PFSK-1 (cell line): ENCODE measurements around the gene SSUH2.

Source experiments
- FOXP2 ChIP-seq: optimal IDR thresholded peaks from 2 replicates; pipeline ENCODE3; 2011; ENCODE audit warnings: borderline replicate concordance, control low read depth, inconsistent platforms; ENCODE audit not compliant: insufficient read depth; ENCODE audit errors: extremely low read length, extremely low read depth
- POLR2AphosphoS5 ChIP-seq: IDR thresholded peaks from 2 replicates; pipeline ENCODE4 v1.6.1; 2012; ENCODE audit warnings: low read depth, mild to moderate bottlenecking, control low read depth, low read length, moderate library complexity
- SIN3A ChIP-seq: IDR thresholded peaks from 2 replicates; pipeline ENCODE4 v1.6.1; 2012; ENCODE audit warnings: mild to moderate bottlenecking, low read length, moderate library complexity, borderline replicate concordance; ENCODE audit not compliant: insufficient read depth
- TAF1 ChIP-seq: IDR thresholded peaks from 2 replicates; pipeline ENCODE4 v1.6.1; 2012; ENCODE audit warnings: low read length, control low read depth, borderline replicate concordance; ENCODE audit not compliant: insufficient read depth
- TF ChIP-seq, protein P1 (sequence below), 2 experiments: IDR thresholded peaks; 2 replicates each; pipeline versions ENCODE4 v1.6.1 to v1.8.0; 2011 to 2012; ENCODE audit warnings: low read depth in 2 of 2, low read length in 2 of 2, control low read depth in 1 of 2, inconsistent platforms in 1 of 2, mild to moderate bottlenecking in 1 of 2, moderate library complexity in 1 of 2; ENCODE audit not compliant: insufficient read depth in 1 of 2

SSUH2 gene

DNA sequence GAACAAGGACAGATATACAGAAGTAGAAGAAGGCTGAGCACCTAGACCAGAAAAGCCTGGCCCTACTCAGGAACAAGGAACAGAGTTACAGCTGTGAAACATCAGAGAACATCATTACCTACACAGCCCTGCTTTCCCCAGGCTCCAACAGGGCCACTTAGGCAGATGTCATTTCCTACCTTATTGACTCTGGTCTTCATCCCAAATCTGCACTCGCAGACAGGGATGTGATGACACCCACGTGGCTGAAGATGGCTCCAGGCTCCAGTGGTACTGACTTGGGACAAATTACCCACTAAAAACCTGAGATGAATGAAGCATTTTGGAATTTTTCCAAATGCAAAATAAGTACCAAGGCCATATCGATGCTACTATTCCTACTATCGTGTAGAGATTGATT, 18.0 kb upstream of the SSUH2 start:
- TF ChIP-seq SIN3A (no peak), POLR2AphosphoS5 (no peak), FOXP2 (no peak), TAF1 (no peak)
- TF ChIP-seq, protein P1, sequence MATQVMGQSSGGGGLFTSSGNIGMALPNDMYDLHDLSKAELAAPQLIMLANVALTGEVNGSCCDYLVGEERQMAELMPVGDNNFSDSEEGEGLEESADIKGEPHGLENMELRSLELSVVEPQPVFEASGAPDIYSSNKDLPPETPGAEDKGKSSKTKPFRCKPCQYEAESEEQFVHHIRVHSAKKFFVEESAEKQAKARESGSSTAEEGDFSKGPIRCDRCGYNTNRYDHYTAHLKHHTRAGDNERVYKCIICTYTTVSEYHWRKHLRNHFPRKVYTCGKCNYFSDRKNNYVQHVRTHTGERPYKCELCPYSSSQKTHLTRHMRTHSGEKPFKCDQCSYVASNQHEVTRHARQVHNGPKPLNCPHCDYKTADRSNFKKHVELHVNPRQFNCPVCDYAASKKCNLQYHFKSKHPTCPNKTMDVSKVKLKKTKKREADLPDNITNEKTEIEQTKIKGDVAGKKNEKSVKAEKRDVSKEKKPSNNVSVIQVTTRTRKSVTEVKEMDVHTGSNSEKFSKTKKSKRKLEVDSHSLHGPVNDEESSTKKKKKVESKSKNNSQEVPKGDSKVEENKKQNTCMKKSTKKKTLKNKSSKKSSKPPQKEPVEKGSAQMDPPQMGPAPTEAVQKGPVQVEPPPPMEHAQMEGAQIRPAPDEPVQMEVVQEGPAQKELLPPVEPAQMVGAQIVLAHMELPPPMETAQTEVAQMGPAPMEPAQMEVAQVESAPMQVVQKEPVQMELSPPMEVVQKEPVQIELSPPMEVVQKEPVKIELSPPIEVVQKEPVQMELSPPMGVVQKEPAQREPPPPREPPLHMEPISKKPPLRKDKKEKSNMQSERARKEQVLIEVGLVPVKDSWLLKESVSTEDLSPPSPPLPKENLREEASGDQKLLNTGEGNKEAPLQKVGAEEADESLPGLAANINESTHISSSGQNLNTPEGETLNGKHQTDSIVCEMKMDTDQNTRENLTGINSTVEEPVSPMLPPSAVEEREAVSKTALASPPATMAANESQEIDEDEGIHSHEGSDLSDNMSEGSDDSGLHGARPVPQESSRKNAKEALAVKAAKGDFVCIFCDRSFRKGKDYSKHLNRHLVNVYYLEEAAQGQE (IDR thresholded peaks at IDR 0.05; ENCODE audit: insufficient read depth in 1 of 2, low read depth in 2 of 2, low read length in 2 of 2): no peak

DNA sequence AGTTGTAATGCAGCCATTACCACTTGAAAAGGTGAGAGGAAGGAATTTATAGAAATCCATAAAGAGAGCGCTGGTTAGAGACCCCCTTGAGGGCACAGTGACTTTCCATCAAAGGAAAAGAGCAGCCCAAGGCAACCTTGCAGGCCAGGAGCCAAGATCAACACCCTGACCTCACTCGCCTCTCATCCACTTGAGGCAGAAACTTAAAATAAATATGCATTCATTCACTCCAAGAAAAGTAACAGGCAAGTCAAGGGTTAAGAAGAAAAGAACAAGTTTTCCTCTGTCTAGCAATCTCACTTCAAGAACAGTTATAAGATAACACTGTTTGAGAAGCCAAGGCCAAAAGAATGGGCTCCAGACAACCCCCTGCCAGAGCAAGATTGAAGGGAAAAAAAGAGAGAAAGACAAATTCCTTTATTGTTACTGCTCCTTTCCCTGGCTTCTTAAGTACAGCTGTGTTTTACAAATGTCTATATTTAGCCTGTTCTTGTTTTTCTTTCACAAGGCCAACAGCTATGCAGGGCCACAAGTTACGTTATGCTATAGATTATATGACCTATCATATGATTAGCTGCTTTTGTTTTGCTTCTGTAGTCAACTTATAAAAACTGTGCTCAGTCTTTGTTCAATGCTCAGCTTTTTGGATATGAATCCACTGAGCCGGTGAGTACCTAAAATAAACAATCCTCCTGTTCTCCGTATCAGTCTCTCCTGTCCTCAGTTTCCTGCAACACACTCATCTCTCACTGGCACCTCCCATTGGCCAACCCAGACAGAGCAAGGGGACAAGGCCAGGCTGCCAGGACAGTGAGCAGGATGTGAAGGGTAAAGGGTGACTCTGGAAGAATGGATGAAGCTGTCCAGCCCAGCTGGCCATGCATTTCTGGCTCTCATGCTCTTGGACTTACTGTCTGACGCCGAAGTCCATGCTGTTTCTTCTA, 15.8 kb upstream of the SSUH2 start:
- TF ChIP-seq POLR2AphosphoS5: no peak
- no peak for TF ChIP-seq SIN3A
- no peak for TF ChIP-seq FOXP2

DNA sequence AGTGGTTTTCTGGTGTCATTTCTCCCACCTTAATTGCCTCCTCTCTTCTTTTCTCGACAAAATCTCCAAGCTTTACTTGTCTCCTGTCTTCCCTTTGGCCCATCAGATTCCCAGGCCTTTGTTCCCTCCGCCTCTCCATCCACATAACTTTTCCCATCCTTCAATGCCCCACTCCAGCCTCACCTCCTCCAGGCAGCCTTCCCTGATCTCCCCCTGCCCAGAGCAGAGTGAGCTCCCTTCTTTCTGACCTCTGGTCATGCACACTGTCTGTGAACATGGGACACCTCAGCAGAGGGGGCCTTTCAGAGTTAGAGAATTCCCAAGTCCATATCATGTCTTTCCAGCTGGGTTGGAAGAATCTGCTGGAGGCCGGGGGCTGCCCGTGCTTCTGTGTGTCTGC, 14.6 kb upstream of the SSUH2 start:
- TF ChIP-seq FOXP2: no peak
- TF ChIP-seq SIN3A: no peak
- TF ChIP-seq TAF1: no peak
- TF ChIP-seq POLR2AphosphoS5: no peak
- TF ChIP-seq, protein P1 (IDR thresholded peaks at IDR 0.05; ENCODE audit: insufficient read depth in 1 of 2, low read depth in 2 of 2, low read length in 2 of 2): no peak

DNA sequence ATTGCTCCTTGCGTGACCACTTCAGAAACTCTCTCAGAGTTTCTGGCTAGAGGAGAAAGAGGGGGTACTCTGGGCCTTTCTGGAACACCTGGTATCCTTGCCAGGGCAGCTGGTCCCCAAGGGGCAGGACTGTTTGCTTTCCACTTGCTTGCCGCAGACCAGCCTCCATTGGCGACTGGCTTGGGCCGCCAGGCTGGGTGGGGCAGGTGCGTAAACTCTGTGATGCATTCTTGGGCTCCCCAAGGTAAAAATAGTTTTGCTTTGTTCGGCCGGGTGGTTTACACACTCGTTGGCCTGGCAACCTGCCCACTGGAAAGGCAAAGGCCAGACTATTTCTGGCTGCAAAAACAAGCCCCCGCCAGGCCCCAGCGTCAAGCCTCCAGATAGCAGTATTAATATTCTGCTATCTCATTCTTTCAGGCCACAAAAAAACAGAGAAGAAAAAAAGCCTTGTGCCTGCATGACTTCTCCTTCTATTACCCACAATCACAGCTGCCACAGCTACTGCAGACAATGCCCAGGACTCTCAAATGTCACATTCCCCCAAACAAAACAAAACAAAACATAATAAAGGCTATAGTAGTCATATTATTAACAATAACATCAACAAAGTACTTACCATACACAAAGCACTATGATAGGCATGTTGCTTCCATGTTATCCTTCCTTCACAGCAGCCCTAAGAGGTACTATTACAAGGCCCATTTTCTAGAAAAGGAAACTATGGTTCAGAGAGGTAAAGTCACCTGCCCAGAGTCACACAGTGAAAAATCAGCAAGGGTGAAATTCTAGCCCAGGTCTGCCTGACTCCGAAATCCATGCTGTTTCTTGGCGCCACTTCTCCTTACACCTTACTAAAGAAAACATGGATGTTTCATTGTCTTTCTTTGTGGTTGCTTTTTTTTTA, 14.0 kb upstream of the SSUH2 start:
- TF ChIP-seq, protein P1 (IDR thresholded peaks at IDR 0.05; ENCODE audit: insufficient read depth in 1 of 2, low read depth in 2 of 2, low read length in 2 of 2): no peak
- TF ChIP-seq SIN3A (no peak), TAF1 (no peak), FOXP2 (no peak), POLR2AphosphoS5 (no peak)

DNA sequence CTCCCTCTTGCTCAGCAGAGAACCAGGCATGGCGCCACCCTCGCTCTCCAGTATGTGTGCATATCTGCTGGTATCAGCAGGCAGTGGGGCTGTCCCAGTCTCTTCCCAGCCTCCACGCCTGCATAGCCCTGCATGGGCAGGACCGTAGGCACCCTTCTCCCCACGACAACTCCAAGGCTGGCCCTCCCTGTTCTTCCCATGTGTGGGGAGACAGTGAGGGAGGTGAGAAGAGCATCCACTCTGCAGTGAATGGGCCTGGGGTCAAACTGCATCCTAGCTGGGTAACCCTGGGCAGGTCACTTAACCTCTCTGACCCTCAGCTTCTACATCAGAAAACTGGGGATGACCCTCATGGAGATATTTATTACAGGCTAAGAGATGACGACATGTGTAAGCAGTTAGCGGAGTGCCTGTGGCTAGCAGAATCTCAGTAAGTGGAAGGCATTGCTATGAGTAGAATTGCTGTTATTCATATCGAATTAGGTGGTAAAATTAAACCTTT, 13.3 kb upstream of the SSUH2 start:
- TF ChIP-seq FOXP2: no peak
- TF ChIP-seq TAF1: no peak
- TF ChIP-seq, protein P1 (IDR thresholded peaks at IDR 0.05; ENCODE audit: insufficient read depth in 1 of 2, low read depth in 2 of 2, low read length in 2 of 2): no peak
- no peak for TF ChIP-seq POLR2AphosphoS5
- no peak for TF ChIP-seq SIN3A
